Neutrophil (primary cell): ENCODE measurements around the gene URB1.

Experiments used
- H3K27ac ChIP-seq: fragments of 200-600 bp; sonication (generic); 2 replicates; pipeline ENCODE4 v1.5.1; 2016; ENCODE audit warnings: mild to moderate bottlenecking, moderate library complexity
- H3K27me3 ChIP-seq: fragments of 200-600 bp; sonication (generic); 2 replicates; pipeline ENCODE4 v1.6.0; 2016; ENCODE audit warnings: mild to moderate bottlenecking
- H3K36me3 ChIP-seq: fragments of 200-600 bp; sonication (generic); 2 replicates; pipeline ENCODE4 v1.5.1; 2017
- H3K4me1 ChIP-seq, 2 experiments: fragments of 200-600 bp in 1 of 2; sonication (generic) in 1 of 2; 1 replicate in 1 of 2; 2 replicates in 1 of 2; pipeline versions ENCODE4 v1.5.1 to v1.6.1; 2013 to 2016; ENCODE audit warnings: low read depth in 1 of 2, low read length in 1 of 2, mild to moderate bottlenecking in 1 of 2, moderate library complexity in 1 of 2; ENCODE audit not compliant: control insufficient read depth in 1 of 2, insufficient read depth in 1 of 2
- H3K4me3 ChIP-seq, 2 experiments: fragments of 200-600 bp in 1 of 2; sonication (generic) in 1 of 2; 1 replicate in 1 of 2; 2 replicates in 1 of 2; pipeline ENCODE4 v1.5.1; 2013 to 2016; ENCODE audit warnings: low read depth in 1 of 2, low read length in 1 of 2, mild to moderate bottlenecking in 1 of 2, moderate library complexity in 1 of 2
- H3K9me3 ChIP-seq: fragments of 200-600 bp; sonication (generic); 2 replicates; pipeline ENCODE4 v1.5.1; 2016
- CTCF ChIP-seq: fragments of 200-600 bp; sonication (generic); IDR thresholded peaks from 2 replicates; pipeline ENCODE4 v1.5.1; 2016; ENCODE audit warnings: antibody characterized with exemption

Gene URB1

GRCh38 chr21:32426066-32426465 lies 33.3 kb upstream of the URB1 start:
- Histone ChIP-seq H3K36me3 (no peaks in the 10 kb centered on the region), H3K4me1 (no peaks in the 10 kb centered on the region), H3K27me3 (no peaks in the 10 kb centered on the region), H3K9me3 (no peaks in the 10 kb centered on the region), H3K27ac (no peak overlapping the region), H3K4me3 (no peak overlapping the region)
- no peak for TF ChIP-seq CTCF

- H3K9me3 ChIP-seq: no peaks in the 10 kb centered on the region
- no peak overlapping the region for H3K27ac ChIP-seq
- H3K4me1 ChIP-seq: no peaks in the 10 kb centered on the region
Observed at GRCh38 chr21:32425628-32426027, 32.8 kb upstream of the URB1 start.

GRCh38 chr21:32424674-32425073 lies 31.9 kb upstream of the URB1 start:
- Histone ChIP-seq H3K27me3 (no peaks in the 10 kb centered on the region), H3K27ac (no peak overlapping the region), H3K4me3 (no peak overlapping the region), H3K9me3 (no peaks in the 10 kb centered on the region), H3K36me3 (no peaks in the 10 kb centered on the region), H3K4me1 (no peaks in the 10 kb centered on the region)
- no peak for TF ChIP-seq CTCF

More at GRCh38 chr21:32425628-32426027, 32.8 kb upstream of the URB1 start:
- Histone ChIP-seq H3K4me3 (no peak overlapping the region), H3K36me3 (no peaks in the 10 kb centered on the region), H3K27me3 (no peaks in the 10 kb centered on the region)
- TF ChIP-seq CTCF: no peak

- Histone ChIP-seq H3K27ac (no peak overlapping the region), H3K36me3 (no peaks in the 10 kb centered on the region), H3K9me3 (no peaks in the 10 kb centered on the region), H3K4me1 (no peaks in the 10 kb centered on the region), H3K27me3 (no peaks in the 10 kb centered on the region), H3K4me3 (no peak overlapping the region)
- no peak for TF ChIP-seq CTCF
Observed at GRCh38 chr21:32424191-32424535, 31.4 kb upstream of the URB1 start.

- no peaks in the 10 kb centered on the region for H3K27me3 ChIP-seq
- TF ChIP-seq CTCF: no peak
- H3K9me3 ChIP-seq: no peaks in the 10 kb centered on the region
- H3K4me1 ChIP-seq: no peaks in the 10 kb centered on the region
- H3K27ac ChIP-seq: no peak overlapping the region
- no peak overlapping the region for H3K4me3 ChIP-seq
- no peaks in the 10 kb centered on the region for H3K36me3 ChIP-seq
Observed at GRCh38 chr21:32423320-32424190, 30.7 kb upstream of the URB1 start.
